Ovary (tissue), 3 donors: Measurements from ENCODE around the gene ZNF284.

ENCODE experiments used
- EP300 ChIP-seq: sonication (generic); formaldehyde crosslinking; IDR thresholded peaks from one replicate; pipeline ENCODE4 v1.6.1; 2017; ENCODE audit warnings: antibody characterized with exemption
- POLR2A ChIP-seq: fragments of 450-650 bp; IDR thresholded peaks from one replicate; pipeline ENCODE4 v1.6.1; 2017; ENCODE audit warnings: antibody characterized with exemption, mild to moderate bottlenecking, moderate library complexity
- TF ChIP-seq, protein P1 (sequence below), 3 donors: fragments of 450-650 bp in 2 of 3; fragments of 200-600 bp in 1 of 3; IDR thresholded peaks; one replicate each; pipeline versions ENCODE4 v1.5.1 to v1.8.0; 2016 to 2022; ENCODE audit warnings: antibody characterized with exemption in 3 of 3, mild to moderate bottlenecking in 1 of 3
- donor health status: DM: no; HTN: no; CAD: no.

DNA sequence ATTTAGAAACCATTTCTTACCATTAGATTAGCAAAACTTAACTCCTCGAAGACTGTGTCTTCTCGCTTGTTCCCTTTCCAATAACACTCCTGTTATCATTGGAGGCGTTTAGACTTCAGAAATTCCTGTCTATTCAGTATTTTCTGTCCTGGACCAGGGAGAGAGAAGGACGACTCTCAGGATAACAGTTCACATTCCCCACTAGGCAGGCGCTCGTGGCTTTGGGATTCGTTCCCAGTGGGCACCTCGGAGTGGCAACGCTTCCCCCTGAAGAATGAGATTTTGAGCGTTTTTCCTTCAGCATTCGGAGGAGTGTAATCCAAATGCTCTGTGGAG, 40.8 kb downstream of the ZNF284 start:
- TF ChIP-seq EP300, result no peak
- TF ChIP-seq, protein P1, sequence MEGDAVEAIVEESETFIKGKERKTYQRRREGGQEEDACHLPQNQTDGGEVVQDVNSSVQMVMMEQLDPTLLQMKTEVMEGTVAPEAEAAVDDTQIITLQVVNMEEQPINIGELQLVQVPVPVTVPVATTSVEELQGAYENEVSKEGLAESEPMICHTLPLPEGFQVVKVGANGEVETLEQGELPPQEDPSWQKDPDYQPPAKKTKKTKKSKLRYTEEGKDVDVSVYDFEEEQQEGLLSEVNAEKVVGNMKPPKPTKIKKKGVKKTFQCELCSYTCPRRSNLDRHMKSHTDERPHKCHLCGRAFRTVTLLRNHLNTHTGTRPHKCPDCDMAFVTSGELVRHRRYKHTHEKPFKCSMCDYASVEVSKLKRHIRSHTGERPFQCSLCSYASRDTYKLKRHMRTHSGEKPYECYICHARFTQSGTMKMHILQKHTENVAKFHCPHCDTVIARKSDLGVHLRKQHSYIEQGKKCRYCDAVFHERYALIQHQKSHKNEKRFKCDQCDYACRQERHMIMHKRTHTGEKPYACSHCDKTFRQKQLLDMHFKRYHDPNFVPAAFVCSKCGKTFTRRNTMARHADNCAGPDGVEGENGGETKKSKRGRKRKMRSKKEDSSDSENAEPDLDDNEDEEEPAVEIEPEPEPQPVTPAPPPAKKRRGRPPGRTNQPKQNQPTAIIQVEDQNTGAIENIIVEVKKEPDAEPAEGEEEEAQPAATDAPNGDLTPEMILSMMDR (IDR thresholded peaks at IDR 0.05), result no peak
- TF ChIP-seq POLR2A, result no peak
